HG03066 (cell line): ENCODE data around the gene CPNE4.

ENCODE experiments used
- ATAC-seq: cut with Tn5 transposase; IDR thresholded peaks from one replicate; pipeline ENCODE4 v1.9.1; 2021; ENCODE audit warnings: low read depth; ENCODE audit not compliant: unreplicated experiment

CPNE4 gene

GRCh38 chr3:131747466-131747865 is 287.3 kb downstream of the CPNE4 start:
- no peak for ATAC-seq

DNA sequence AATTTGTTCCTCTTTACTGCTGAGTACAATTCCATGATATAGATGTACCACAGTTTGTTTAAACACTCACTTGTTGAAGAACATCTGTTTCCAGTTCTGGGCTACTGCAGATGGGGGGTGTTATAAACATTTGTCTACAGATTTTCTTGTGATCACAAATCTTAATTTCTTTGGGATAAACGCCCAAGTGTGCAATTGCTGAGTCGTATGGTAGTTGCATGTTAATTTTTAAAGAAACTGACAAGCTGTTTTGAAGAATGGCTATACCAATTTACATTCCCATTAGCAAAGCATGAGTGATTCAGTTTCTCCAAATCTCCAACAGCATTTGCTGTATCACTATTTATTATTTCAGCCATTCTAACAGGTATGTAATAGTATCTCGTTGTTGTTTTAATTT is 290.0 kb downstream of the CPNE4 start:
- ATAC-seq, result no peak

- no peak for ATAC-seq
These were observed 291.7 kb downstream of the CPNE4 start for GRCh38 chr3:131743126-131743525.

DNA sequence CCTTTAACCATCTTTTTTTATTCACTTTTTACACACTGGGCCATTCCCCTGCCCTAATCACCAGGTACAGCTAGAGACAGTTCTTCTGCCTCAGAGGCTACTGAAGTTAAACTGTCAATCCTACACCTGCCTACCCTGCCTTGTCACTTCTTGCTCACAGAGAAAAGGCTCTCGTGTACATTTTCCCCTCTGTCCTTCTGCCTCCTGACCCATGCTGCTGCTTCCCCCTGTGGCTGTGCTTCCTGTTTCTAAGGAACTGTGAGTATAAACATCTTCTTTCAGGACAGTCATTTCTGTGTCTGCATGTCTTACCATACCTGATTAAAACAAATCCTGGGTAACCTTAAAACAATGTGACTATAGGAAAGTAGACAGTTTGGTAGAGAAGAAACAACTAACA is 295.6 kb downstream of the CPNE4 start:
- ATAC-seq, result no peak

GRCh38 chr3:131738095-131738494 is 296.7 kb downstream of the CPNE4 start:
- no peak for ATAC-seq

GRCh38 chr3:131735544-131735943 is 299.3 kb downstream of the CPNE4 start:
- no peak for ATAC-seq

DNA sequence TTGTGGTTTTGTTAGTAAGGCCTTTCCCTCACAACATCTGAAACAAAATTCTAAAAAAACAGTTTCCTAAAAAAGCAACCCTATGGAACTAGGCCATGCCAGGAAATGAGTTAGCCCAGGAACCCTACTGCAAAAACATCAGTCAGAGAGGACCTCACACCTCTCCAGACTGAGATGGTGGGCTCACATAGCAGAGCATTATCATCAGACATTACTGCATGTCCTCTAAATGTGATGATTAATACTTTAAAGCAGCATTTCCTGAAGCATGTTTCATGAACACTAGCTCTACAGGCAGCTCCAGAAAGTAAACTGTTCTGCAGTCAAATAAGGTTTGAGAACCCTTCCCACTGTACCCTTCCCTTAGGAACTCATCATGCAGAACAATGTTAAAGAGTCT is 299.7 kb downstream of the CPNE4 start:
- ATAC-seq, result no peak

DNA sequence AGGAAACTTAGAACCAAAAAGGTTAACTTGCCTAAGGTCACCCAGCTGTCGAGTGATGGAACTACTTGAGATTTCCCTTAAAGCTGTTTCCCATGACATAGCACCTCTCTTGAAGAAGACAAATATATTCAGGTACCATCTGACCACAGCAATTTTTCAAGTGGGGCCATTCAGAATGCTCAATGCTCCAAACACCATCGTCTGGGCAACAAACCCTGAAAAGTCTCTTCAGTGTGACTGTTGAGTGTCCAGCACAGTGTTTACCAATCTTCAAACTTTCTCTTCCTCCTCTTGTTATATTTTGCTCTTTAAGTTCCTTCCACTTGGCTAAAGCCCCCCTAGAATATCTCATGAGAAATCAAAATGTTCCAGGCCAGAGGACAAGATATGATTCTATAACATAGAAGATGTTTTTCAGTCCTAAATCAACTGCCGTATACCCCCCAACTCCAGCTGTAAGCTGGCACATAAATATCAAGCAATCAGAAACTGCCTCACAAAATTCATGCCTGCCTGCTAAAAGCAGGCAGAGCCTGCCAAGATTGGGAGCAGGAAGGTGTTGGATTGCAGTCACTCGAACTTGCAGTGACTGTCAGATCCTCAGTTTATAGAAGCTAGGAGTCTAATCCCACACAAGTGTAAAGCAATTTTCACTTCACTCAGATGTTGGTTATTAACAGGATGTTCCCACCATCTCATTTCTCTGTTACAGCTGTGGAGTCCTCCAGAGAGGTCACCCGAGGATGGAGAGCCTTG is 301.6 kb downstream of the CPNE4 start:
- no peak for ATAC-seq

- ATAC-seq, result no peak
These were observed 303.1 kb downstream of the CPNE4 start for GRCh38 chr3:131731709-131732108.

DNA sequence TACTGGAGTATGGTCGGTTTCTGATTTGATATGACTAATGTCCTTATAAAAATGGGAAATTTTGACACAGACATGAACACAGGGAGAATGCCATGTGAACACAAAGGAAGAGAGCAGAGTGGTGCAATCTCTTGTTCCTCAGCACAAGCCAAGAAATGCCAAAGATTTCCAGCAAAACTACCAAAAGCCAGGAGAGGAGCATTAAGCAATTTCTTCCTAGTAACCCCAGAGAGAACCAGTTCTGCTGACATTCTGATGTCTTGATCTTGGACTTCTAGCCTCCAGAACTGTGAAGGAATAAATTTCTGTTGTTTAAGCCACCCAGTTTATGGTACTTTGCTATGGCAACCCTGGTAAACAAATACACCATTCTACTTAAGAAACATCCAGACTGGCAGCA is 304.2 kb downstream of the CPNE4 start:
- ATAC-seq, result no peak

GRCh38 chr3:131729643-131730017 is 305.2 kb downstream of the CPNE4 start:
- ATAC-seq, result no peak

DNA sequence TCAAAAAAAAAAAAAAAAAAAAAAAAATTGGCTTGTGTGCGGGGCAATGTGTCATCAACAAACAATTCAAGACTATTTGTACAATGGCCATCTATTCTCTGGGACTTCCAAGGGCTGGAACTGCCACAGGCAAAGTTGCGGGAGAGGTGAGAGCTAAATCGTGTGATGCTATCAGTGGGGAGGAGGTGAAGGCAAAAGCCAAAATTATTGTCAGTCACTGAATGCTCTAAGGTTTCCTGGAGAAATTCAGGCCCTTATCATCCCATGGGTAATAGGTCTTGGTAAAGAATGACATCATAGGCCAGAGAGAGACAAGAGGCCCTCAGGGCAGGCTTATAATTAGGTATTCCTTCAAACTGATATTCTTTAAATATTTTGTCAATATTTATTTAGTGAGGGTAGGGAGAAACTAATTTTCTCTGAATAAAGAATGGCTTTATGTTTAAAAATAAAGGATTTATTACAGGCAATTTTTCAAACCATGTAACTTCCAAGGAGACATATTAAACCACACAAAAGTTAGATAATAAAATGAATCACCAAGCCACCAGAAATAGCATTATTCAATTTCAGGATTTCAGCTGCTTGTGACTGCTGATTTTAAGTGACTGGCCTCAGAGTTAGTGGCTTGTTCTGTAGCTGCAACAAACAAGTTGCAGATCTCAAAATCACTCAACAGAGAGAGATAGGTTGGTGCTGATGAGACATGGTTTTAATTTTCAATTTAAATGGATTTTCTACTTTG is 305.7 kb downstream of the CPNE4 start:
- no peak for ATAC-seq

GRCh38 chr3:131725414-131725813 is 309.4 kb downstream of the CPNE4 start:
- ATAC-seq, result no peak

- no peak for ATAC-seq
These were observed 311.5 kb downstream of the CPNE4 start for GRCh38 chr3:131723343-131723742.

DNA sequence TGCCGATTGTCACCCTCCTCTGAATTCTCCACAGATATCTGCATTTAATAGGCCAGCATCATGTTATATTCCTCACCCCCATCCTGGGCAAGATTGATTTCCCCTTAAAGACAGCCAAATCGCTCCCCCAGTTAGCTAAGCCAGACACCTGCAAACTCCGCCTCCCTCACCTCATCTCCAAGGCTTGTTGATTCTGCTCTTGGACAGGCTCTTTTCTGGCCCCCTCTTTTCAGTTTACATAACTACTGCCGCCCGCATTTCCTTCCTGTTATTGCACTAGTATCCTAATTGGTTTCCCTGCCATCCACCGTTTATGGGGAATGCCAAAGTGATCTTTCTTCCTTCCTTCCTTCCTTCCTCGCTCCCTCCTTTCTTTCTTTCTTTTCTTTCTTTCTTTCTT is 317.3 kb downstream of the CPNE4 start:
- no peak for ATAC-seq

GRCh38 chr3:131716943-131717342 is 317.9 kb downstream of the CPNE4 start:
- no peak for ATAC-seq

DNA sequence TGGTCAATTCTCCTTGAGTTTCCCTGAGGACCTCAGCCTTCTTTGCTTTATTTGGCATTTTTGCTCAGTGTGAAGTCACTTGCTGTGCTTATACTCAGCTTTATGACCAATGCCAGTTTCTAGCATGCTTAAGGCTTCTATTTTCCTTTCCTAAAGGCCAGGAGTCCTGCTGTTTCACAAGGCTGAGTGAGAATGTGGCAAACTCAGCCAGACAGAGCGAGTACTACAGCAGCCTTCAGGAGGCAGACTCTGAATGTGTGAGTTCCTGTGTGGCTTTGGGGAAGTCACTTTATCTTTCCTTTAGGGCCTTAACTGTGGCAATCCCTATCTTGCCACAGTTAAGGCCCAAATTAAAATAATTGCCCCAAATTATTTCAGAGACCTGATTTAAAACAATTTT is 318.8 kb downstream of the CPNE4 start:
- no peak for ATAC-seq

DNA sequence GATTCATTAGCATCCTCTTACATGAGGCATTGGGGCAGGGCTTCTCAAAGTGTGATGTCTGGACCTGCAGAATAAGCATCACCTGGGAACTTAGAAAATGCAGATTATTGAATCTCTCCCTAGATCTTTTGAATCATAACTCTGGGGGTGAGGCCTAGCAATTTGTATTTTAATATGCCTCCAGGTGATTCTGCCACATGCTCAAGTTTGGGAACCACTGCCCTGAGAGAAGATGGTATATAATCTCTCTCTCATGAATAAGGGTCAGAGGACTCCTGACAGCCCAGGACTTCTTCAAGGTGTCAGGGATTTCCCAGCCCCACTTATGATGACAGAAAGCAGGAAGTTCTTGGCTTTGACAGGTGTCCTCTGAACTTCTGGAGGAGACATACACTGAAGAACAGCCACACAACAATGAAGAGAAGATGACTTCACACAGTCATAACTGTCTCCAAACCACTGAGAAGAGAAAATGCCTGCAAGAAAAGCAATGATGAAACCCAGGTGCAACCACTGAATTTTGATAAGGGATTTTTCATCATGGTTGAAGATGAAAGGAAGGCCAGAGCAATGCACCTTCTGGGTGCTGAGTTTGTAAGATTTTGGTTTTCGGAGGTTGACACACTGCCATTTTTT is 320.1 kb downstream of the CPNE4 start:
- peak; percentile 86 for ATAC-seq

DNA sequence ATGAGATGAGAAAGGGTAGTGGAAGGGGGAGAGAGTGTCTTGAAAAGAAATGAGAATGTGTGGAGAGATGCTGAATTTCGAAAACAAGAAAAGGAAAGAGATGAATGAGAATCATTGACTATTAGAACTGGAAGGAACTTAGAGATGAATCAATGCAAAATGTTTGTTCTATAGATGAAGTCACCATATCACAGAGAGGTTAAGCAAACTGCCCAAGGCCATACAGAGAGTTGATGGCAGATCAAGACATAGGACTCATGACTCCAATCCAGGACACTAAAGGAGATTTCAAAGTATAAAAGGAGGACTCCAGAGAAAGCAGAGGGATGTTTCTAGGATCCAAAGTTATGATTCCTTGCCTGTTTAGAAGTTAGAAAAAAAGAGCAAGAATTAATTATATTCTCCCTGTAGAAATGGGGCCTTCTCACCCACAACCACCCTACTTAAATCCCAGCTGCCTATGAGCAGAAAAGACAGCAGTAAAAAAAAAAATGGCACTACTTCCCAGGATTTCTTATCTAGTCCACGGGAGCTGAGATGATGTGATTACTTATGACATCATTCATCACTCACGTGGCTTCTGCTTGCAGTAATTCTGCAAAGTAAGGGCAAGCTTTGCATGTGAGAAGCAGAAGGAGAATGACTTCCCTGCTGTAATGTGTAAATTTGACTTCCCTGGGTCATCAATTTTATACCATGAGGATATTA is 321.2 kb downstream of the CPNE4 start:
- no peak for ATAC-seq

GRCh38 chr3:131712662-131713061 is 322.2 kb downstream of the CPNE4 start:
- ATAC-seq, result no peak

DNA sequence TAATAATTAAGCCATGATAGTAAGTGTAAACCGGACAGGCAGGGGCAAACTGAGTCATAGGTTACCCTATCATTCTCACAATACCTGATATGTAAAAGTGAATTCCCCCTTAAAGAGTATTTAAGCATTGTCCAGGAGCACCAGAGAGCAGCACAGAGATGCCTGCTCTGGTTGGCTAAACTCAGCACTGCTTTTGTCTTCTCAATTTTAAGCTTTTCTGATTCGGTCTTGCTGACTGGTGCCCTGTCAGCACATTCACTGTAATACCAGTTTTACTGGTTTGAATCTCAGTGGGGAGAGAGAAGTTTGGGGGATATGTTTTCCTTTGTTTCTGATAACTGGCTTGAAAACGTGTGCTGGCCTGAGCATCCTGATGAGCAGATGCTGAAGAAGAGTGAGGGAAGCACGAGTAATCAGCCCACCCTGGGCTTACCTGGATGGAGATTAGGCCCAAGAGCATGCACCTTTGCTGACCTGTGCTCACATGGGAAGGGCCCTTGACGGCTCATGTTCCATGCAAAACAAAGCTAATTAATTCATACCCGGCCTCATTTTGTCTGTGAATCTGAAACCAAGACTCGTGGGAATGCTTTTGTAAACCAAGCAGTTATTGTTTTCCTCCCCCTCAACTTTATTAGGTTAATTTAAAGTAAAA is 323.6 kb downstream of the CPNE4 start:
- no peak for ATAC-seq
